Measurements from ENCODE around the gene B4GALT2.

Gene B4GALT2

DNA sequence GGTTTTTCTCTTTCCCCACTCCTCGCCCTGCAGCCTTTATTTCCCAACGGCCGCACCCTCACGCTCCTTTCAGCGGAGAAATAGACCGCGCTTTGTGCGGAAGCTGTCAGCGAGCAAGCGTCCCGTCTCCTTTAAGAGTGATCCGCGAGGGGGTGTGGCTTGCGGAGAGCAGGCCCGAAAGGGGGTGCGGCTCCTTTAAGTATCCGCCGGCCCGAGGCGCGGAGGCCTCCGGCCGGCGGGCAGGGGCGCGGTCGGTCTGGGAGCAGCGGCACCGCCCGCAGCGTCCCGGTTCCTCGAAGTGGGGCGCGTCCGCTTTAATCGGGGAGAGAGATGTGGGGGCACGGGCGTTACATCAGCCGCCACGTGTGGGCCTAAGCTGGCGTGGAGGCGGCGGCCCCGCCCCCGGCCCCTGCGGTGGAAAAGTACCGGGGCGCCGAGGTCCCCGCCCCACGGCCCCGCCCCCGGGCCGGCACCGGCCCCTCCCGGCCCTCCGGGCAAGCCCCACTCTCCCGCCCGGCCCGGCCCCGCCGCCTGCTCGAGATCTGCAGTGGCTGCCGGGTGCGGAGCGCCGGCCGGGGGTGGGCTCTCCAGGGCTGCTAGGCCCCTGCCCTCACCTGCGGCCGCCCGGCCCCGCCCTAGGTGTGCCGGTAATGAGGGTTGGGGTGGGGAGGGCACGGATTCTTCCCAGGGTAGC is 51.0 kb downstream of the B4GALT2 start:
- peak overlapping the region; percentile 92 for H3K4me3 Mint-ChIP-seq
- no peaks in the 10 kb centered on the region for H3K27me3 Mint-ChIP-seq
- peaks cover 25% of the 10 kb centered on the region for H3K4me1 Mint-ChIP-seq (ENCODE audit: low read depth)
- H3K9me3 Mint-ChIP-seq = no peaks in the 10 kb centered on the region
- H3K27ac Mint-ChIP-seq = peak overlapping the region; percentile 95
- H3K36me3 Mint-ChIP-seq (ENCODE audit: low read depth) = peaks cover 1% of the 10 kb centered on the region

DNA sequence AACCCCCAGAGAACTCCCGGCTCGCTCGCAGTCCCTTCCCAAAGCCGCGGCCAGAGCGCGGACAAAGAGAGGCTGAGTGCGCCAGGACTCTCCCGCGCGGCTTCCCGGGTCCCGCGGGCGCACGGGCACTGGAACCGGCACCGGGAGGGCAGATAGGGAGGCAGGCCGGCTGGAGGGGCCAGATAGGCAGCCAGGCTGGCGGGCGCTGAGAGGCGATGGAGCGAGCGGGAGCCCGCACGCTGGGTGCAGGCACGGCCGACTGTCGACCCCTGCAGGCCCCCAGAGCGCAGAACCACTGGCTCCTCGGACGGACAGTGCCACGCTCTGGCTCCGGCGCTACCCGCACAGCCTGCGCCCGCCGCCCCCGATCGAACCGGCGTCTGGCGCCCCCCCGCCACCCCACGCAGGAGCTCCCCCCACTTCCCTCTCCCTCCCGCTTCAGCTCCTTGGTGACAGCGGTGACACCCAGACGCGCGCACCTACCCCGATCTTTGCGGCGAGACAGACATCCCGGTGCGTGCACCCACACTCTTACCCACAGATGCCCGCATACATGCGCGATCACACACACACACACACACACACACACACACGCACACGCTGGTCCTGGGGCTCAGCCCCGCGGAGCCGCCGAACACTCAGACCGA is 51.7 kb downstream of the B4GALT2 start:
- Mint-ChIP-seq H3K4me1 (ENCODE audit: low read depth) (peaks cover 25% of the 10 kb centered on the region), H3K27me3 (no peaks in the 10 kb centered on the region), H3K4me3 (peak overlapping the region; percentile 86), H3K36me3 (ENCODE audit: low read depth) (no peaks in the 10 kb centered on the region), H3K9me3 (no peaks in the 10 kb centered on the region), H3K27ac (peak overlapping the region; percentile 79)

DNA sequence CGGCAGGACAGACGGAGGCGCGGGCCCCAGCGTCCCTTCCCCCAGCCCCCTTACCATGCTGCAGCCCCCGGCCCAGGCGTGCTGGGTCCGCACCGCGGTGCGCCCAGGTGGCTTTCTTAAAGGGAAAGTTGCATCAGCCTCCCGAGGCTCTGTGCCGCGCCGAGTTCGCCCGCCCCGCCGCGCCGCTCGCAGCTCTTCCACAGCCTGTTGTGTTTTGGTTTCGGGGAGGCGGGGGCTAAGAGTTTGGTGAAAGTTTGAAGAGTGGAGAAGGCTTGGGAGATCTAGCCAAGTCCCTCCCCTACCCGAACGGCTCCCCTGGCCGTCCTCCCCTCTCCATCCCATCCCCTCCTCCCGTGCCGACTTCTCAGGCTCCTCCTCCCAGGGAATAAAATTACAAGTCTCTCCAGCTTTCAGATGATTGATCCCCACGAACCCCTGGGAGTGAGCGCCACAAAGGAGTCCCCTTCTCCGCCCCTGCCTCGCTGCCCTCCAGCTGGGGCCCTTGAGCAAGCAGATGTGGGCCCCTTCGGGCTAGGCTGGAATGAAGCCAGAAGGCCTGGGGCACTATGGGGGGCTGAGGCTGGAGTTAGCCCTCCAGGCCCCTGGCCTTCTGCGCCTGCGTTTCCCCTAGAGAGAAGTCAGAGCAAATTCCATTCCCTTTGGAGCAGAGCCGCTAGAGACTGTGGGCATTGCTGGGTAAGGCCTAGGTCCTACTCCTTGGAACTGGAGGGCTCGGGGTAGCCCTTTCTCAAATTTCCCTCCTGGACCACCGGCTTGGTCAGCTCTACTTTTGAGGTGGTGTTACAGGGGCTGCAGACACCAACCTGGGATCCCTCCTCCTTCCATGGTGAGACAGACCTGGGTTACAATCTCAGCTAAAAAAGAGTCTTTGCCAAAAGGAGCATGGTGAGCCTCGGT is 52.5 kb downstream of the B4GALT2 start, which contains the start of gene SLC6A9:
Gene SLC6A9 (minus strand): TSS at position 211 of the 918 bp plus-strand sequence. CDS start 7,185 bp downstream, outside the sequence.
- Mint-ChIP-seq H3K4me1 (ENCODE audit: low read depth) (peaks cover 25% of the 10 kb centered on the region), H3K36me3 (ENCODE audit: low read depth) (no peaks in the 10 kb centered on the region), H3K27me3 (no peaks in the 10 kb centered on the region), H3K4me3 (peak within 1 kb of the TSS; percentile 86), H3K27ac (peak within 1 kb of the TSS; percentile 79), H3K9me3 (no peaks in the 10 kb centered on the region)

DNA sequence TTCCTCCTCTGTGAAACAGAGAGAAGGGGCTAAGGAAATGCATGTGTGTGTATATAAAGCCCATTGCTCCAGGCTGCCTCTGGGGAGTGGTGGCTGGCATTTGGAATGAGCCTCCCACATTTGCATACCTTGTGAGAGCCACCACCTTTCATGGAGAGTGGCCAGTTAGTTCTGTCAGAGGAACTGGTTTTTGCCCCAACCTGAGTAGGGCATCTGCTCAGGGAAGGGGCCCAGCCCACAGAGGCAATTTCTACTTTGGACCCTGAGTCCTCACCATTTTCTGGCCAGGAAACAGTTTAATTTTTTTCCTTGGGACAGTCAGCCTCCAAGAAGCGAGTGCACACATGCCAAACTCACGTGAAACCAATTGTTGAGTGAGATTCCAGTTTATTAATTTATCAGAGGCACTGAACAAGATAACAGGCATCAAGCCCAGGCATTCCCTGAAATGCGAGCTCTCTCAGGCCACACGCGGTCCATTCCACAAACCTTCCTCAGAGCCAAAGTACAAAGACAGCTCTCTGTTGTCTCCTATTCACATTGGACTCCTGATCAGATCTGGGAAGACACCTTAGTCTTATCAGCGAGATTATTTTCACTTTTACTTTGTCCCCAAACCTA is 53.3 kb downstream of the B4GALT2 start:
- Mint-ChIP-seq H3K9me3 (no peaks in the 10 kb centered on the region), H3K27ac (no peak overlapping the region), H3K27me3 (no peaks in the 10 kb centered on the region), H3K36me3 (ENCODE audit: low read depth) (no peaks in the 10 kb centered on the region), H3K4me1 (ENCODE audit: low read depth) (peaks cover 25% of the 10 kb centered on the region), H3K4me3 (peak overlapping the region; percentile 38)

GRCh38 chr1:44033041-44033575 is 54.1 kb downstream of the B4GALT2 start:
- peaks cover 21% of the 10 kb centered on the region for H3K4me1 Mint-ChIP-seq (ENCODE audit: low read depth)
- no peak overlapping the region for H3K4me3 Mint-ChIP-seq
- H3K9me3 Mint-ChIP-seq = no peaks in the 10 kb centered on the region
- H3K27ac Mint-ChIP-seq = no peak overlapping the region
- no peaks in the 10 kb centered on the region for H3K36me3 Mint-ChIP-seq (ENCODE audit: low read depth)
- no peaks in the 10 kb centered on the region for H3K27me3 Mint-ChIP-seq

- Mint-ChIP-seq H3K4me3 (no peak overlapping the region), H3K36me3 (ENCODE audit: low read depth) (no peaks in the 10 kb centered on the region), H3K4me1 (ENCODE audit: low read depth) (peaks cover 16% of the 10 kb centered on the region), H3K27me3 (no peaks in the 10 kb centered on the region), H3K27ac (no peak overlapping the region), H3K9me3 (no peaks in the 10 kb centered on the region)
These were observed 54.7 kb downstream of the B4GALT2 start for GRCh38 chr1:44033756-44034155.

DNA sequence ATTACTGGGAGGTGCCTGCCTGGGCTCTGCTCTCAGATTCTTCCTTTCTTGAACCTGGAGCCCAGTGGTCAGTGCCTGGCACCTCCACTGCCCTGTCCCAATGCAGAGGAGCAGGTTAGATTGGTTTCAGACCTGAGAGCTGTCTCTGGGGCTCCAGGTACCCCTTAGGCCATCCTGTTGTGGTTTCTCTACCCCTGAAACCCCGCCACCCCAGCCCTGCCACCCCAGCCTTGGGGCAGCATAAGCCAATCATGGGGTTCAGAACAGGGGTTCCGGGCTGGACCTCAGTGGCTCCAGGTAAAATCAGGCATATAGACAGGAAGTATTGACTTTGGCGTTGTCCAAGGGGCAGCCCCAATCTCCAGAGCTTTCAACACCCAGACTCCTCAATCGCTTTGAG is 55.4 kb downstream of the B4GALT2 start:
- no peaks in the 10 kb centered on the region for H3K36me3 Mint-ChIP-seq (ENCODE audit: low read depth)
- H3K4me3 Mint-ChIP-seq = no peak overlapping the region
- no peaks in the 10 kb centered on the region for H3K27me3 Mint-ChIP-seq
- peaks cover 9% of the 10 kb centered on the region for H3K4me1 Mint-ChIP-seq (ENCODE audit: low read depth)
- no peaks in the 10 kb centered on the region for H3K9me3 Mint-ChIP-seq
- H3K27ac Mint-ChIP-seq = no peak overlapping the region

DNA sequence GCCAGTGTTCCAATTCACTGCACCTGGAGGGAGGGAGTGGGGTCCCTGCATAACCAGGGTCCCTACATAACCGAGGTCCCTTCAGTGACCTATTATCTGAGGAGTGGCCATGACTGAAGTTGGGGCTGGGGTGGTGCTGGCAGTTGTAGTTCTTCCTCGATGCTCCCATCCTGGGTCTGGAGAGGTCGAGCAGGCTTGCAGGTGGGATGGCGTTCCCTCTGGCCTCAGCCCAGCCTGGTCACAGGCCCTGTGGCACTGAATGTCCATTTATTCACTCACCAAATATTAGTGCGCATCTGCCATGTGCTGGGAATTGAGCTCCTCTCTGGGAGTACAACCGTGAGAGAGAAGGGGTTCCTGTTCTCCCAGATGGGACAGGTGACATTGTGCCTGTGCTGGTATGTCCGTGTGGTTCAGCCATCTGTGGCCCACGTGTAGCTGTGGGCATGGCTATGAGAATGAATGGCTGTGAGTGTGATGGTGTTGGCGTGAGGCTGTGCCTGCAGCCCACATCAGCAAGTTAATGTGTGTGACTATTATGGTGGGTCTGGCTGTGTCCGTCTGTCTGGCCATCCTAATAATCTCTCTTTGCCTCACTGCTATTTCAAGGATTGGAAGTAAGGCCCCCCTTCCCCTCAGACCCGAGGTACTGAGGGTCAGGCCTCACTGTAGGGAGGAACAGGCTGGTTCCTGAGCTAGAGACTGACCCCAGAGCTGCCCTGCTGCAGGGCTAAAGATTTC is 56.1 kb downstream of the B4GALT2 start:
- Mint-ChIP-seq H3K9me3 (no peaks in the 10 kb centered on the region), H3K27me3 (no peaks in the 10 kb centered on the region), H3K27ac (no peak overlapping the region), H3K4me3 (no peak overlapping the region), H3K4me1 (ENCODE audit: low read depth) (peaks cover 4% of the 10 kb centered on the region), H3K36me3 (ENCODE audit: low read depth) (no peaks in the 10 kb centered on the region)

DNA sequence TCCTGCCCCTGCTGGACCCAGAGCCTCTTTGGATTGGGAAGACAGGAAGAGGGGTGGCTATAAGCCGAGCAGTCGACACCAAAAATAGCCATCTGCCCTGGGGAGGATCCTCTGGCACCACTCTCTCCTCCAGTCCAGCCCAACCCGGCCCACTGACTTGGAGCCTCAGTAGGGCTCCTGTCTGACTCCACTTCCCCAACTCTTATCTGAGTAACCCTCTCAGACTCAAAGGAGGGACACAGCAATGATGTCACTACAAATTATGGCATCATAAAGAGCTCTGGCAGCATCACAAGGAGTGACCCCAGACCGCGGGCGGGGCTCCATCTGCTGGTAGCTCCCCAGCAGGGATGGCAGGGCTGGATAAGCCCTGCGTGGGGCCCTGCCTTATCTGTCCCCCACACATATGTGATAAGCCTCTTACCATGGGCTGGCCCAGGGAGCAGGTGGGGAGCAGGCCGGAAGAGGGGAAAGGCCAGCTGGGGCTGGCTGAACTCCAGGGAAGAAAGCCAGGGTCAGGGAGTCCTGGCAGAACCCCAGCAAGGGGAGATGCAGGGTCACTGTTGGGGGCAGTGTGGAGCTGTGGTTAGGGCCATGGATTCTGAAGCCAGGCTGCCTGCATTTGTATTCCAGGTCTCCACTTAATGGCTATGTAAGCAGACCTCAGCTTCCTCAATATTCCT is 56.9 kb downstream of the B4GALT2 start:
- Mint-ChIP-seq H3K4me1 (ENCODE audit: low read depth) (peaks cover 4% of the 10 kb centered on the region), H3K4me3 (no peak overlapping the region), H3K27me3 (peaks cover 3% of the 10 kb centered on the region), H3K9me3 (no peaks in the 10 kb centered on the region), H3K36me3 (ENCODE audit: low read depth) (no peaks in the 10 kb centered on the region), H3K27ac (no peak overlapping the region)

DNA sequence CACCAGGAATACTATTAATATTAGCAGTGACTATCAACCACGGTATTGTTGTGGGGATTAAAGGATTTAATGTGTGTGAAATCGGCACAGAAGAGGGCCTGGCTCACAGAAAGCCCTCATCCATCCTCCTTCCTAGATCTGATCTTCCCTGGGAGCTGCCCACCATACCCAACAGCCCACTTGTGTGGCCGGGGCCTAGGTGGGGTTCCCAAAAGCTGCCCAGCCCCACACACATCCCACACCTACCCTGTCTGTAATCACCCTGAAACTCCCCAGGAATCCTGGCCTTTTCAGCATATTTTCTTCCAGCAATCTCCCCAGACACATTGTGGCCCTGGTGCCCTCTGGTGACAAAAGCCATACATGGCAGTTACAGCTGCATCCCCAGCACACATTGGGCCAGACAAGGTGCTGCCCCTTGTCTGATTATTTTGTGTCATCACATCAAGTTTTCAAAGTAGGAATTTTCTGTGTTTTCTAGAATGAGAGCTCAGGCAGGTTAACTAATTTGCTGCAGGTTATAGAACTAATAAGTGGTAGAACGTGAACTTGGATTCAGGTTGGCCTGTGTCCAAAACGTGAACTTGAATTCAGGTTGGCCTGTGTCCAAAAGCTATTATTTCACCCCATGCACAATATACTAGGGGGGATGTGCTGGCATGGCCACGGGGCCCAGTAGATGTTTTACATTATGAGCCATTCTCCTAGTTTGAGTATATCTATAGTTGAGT is 57.6 kb downstream of the B4GALT2 start:
- H3K4me3 Mint-ChIP-seq = no peak overlapping the region
- H3K9me3 Mint-ChIP-seq = no peaks in the 10 kb centered on the region
- no peaks in the 10 kb centered on the region for H3K36me3 Mint-ChIP-seq (ENCODE audit: low read depth)
- no peak overlapping the region for H3K27ac Mint-ChIP-seq
- peaks cover 1% of the 10 kb centered on the region for H3K4me1 Mint-ChIP-seq (ENCODE audit: low read depth)
- peaks cover 5% of the 10 kb centered on the region for H3K27me3 Mint-ChIP-seq

- H3K9me3 Mint-ChIP-seq = no peaks in the 10 kb centered on the region
- no peaks in the 10 kb centered on the region for H3K4me1 Mint-ChIP-seq (ENCODE audit: low read depth)
- H3K4me3 Mint-ChIP-seq = no peak overlapping the region
- H3K27ac Mint-ChIP-seq = no peak overlapping the region
- peaks cover 5% of the 10 kb centered on the region for H3K27me3 Mint-ChIP-seq
- H3K36me3 Mint-ChIP-seq (ENCODE audit: low read depth) = no peaks in the 10 kb centered on the region
These were observed 58.1 kb downstream of the B4GALT2 start for GRCh38 chr1:44037154-44037553.

DNA sequence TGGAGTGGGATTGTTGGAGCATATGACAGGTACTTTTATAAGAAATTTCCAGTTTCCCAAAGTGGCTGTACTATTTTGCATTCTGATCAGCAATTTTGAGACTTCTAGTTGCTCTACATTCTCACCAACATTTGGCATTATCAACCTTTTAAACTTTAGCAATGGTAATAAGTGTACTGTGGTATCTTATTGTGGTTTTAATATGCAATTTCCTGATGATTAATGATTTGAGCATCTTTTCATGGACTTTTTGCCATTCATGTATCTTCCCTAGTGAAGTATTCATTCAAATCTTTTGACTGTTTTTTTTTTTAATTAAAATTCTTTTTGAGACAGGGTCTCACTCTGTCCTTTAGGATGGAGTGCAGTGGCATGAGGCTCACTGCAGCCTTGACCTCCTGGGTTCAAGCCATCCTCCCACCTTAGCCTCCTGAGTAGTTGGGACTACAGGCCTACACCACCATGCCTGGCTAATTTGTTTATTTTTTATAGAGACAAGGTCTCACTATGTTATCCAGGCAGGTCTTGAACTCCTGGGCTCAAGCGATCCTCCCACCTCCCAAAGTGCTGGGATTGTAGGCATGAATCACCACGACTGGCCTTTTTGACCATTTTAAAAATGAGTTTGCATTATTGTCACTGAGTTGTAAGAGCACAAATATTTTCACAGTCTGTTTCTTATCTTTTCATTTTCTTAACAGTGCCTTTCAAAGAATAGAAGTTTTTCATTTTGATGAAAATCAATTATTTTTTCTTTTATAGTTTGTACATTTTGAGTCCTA is 60.1 kb downstream of the B4GALT2 start:
- H3K36me3 Mint-ChIP-seq (ENCODE audit: low read depth) = no peaks in the 10 kb centered on the region
- no peaks in the 10 kb centered on the region for H3K4me1 Mint-ChIP-seq (ENCODE audit: low read depth)
- peaks cover 5% of the 10 kb centered on the region for H3K27me3 Mint-ChIP-seq
- H3K4me3 Mint-ChIP-seq = no peak overlapping the region
- H3K9me3 Mint-ChIP-seq = no peaks in the 10 kb centered on the region
- H3K27ac Mint-ChIP-seq = no peak overlapping the region

Measured in stimulated activated naive CD8-positive, alpha-beta T cell treated with anti-CD3 and anti-CD28 coated beads, Interleukin-15, Interleukin-2, amounts not matched to agents 100 ng/mL and 50 ng/mL, for 24 hours (primary cell).